ENCODE data around the gene FGFBP3. TPM values are rescaled to one million over a fixed set of nuclear protein-coding genes. Genes with fewer than 3 reads are reported as not detected.

The FGFBP3 gene
- total RNA-seq, 2 donors from 2014 or later: 0.81 to 1.5 TPM

DNA sequence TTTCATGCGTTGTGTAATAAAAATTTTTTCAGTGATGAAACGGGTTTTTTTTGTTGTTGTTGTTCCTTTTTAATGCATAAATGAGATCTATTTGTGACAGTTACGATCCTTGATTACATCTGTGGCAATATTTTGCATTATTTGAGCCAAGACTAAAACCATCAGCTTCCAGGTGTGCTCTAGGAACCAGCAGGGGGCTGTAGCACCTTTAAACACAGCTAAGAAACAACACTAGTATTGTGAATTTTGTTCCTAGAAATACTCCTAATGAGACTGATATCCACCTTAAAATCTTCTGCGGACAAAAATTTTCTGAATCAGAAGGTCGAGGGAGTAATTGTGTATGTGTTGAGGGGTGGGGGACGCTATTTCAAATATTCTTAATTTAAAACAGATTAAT, 52.6 kb downstream of the FGFBP3 start:
- Mint-ChIP-seq H3K27me3 (no peaks in the 10 kb centered on the region), H3K9me3 (no peaks in the 10 kb centered on the region), H3K4me1 (ENCODE audit: low read depth in 2 of 2) (no peaks in the 10 kb centered on the region), H3K36me3 (peaks cover 9% of the 10 kb centered on the region), H3K4me3 (no peak overlapping the region), H3K27ac (no peak overlapping the region)
- DNase-seq (ENCODE audit: low spot score): no peak
- ATAC-seq: no peak

Other genes with a start within 250 kb of the FGFBP3 start
- 10 to 100 TPM; 22.5 to 31.7 TPM for gene TNKS2, start 111.1 kb downstream of the FGFBP3 start, total RNA-seq
- 10 to 100 TPM; 57.2 to 74.0 TPM for gene BTAF1, start 14.3 kb upstream of the FGFBP3 start, total RNA-seq